GM12872 (cell line): ENCODE measurements around the gene ARHGAP8.

Source experiments
- CTCF ChIP-seq: IDR thresholded peaks from 3 replicates; pipeline ENCODE4 v1.5.1; 2011; ENCODE audit warnings: low read depth, mild to moderate bottlenecking, low read length, moderate library complexity; ENCODE audit not compliant: insufficient read depth

The ARHGAP8 gene

GRCh38 chr22:44828193-44828592 is 75.8 kb downstream of the ARHGAP8 start:
- TF ChIP-seq CTCF: peak; percentile 64

GRCh38 chr22:44831885-44832284 is 79.5 kb downstream of the ARHGAP8 start:
- TF ChIP-seq CTCF: no peak

GRCh38 chr22:44834065-44834464 is 81.7 kb downstream of the ARHGAP8 start:
- TF ChIP-seq CTCF: no peak

DNA sequence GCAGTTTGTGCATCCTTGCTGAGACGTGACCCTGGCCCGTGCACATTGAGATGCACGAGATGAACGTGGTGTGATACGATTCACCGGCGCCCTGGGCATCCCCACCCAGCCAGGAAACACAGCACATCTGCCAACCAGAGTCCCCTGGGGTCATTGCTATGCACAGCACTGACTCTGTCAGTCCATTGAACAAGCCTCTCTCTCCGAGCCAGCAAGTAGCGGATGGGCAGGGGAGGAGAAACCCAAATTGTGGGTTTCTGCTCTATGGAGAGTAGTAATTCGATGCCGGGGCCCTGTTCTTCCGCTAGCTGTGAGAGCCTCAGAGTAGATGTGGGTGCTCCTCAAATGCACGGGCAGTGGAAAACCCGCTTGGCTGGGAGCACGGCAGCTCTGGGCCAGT is 85.1 kb downstream of the ARHGAP8 start:
- TF ChIP-seq CTCF: no peak

GRCh38 chr22:44838316-44839016 is 86.1 kb downstream of the ARHGAP8 start:
- no peak for TF ChIP-seq CTCF

DNA sequence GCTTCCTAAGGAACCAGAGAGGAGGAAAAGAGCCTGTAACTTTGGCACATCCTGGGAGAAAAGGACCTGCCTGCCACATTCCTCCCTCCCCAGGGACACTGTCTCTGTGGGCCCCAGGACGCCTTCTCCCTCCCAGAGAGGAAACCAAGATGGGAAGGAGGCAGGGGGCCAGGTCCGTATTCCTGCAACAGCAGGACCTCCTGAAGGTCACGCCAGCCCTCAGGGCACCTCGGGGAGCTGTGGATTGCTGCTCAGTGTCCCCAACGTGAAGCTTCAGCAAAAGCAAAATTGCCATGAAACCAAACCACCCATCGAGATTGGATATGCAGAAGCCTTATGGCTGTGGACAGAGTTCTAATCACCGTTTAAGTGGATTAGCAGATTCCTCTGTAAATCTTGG is 86.7 kb downstream of the ARHGAP8 start:
- TF ChIP-seq CTCF: no peak

- no peak for TF ChIP-seq CTCF
Measured at GRCh38 chr22:44839721-44840120, 87.3 kb downstream of the ARHGAP8 start.
